ENCODE measurements around the gene COX17.

DNA sequence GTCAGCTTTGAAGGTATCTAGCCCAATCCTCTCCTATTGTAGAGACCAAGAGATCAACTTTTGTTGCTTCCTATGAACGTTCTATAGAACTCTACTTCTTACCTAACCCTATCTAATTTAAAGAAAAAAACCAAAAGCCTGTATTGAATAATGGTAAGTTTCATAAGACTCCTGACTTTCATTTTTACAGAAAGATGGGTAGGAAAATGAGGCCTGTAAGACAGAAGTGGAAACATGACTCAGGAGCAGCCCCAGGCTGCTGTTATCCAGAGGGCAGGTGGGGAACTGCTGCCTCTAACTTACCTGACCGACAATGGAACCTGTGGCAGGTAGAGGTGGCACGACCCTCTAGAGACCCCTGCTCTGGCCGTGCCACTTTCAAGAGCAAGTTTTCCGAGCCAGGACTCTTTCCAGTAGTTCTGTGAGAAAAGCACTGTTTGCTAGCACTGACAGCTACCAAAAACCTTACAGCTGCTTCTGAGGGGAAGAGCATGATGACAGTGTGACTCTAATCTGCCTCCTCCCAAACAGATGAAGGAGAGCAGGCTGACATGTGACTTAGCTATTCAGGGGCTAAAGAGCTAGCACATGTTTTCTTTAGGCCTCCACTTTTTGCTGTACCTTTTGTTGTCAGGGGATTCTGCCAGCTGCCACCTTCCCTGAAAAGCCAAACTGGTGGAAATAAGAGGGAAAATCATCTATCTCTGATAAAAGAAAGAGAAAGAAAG lies 34.3 kb downstream of the COX17 start:
- TF ChIP-seq, protein P1, sequence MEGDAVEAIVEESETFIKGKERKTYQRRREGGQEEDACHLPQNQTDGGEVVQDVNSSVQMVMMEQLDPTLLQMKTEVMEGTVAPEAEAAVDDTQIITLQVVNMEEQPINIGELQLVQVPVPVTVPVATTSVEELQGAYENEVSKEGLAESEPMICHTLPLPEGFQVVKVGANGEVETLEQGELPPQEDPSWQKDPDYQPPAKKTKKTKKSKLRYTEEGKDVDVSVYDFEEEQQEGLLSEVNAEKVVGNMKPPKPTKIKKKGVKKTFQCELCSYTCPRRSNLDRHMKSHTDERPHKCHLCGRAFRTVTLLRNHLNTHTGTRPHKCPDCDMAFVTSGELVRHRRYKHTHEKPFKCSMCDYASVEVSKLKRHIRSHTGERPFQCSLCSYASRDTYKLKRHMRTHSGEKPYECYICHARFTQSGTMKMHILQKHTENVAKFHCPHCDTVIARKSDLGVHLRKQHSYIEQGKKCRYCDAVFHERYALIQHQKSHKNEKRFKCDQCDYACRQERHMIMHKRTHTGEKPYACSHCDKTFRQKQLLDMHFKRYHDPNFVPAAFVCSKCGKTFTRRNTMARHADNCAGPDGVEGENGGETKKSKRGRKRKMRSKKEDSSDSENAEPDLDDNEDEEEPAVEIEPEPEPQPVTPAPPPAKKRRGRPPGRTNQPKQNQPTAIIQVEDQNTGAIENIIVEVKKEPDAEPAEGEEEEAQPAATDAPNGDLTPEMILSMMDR (IDR thresholded peaks at IDR 0.05; ENCODE audit: insufficient read depth, low read length, poor library complexity, severe bottlenecking): no peak
- no peak for TF ChIP-seq EZH2phosphoT487 (conservative IDR thresholded peaks at IDR 0.05; ENCODE audit: low read length)
